ENCODE data around the gene CD207. TPM values are rescaled to one million over a fixed set of nuclear protein-coding genes. Genes with fewer than 3 reads are reported as not detected.
"Not testable (repeated sequence)": the region's sequence is repeated elsewhere in the genome, so short reads cannot be mapped to it uniquely, and the experiment has no call there.

The CD207 gene
- total RNA-seq, 1 experiment from 2014 or later = not detected

- no peaks in the 10 kb centered on the region for H3K4me1 Mint-ChIP-seq (ENCODE audit: insufficient read depth, unreplicated experiment)
Observed at GRCh38 chr2:70799706-70800105, 35.9 kb downstream of the CD207 start.

GRCh38 chr2:70797996-70798395, 37.6 kb downstream of the CD207 start:
- H3K9me3 Mint-ChIP-seq (ENCODE audit: unreplicated experiment); BruUV-seq (replicated peaks); H3K27ac Mint-ChIP-seq (ENCODE audit: low read depth, unreplicated experiment); H3K4me1 Mint-ChIP-seq (ENCODE audit: insufficient read depth, unreplicated experiment); POLR2A ChIA-PET; H3K36me3 Mint-ChIP-seq (ENCODE audit: insufficient read depth, unreplicated experiment); intact Hi-C loops (cut with micrococcal nuclease); DNase-seq (ENCODE audit: unreplicated experiment); H3K4me3 Mint-ChIP-seq (ENCODE audit: unreplicated experiment): not testable (repeated sequence)
- peaks cover 50% of the 10 kb centered on the region for H3K27me3 Mint-ChIP-seq (ENCODE audit: insufficient read depth, unreplicated experiment)
- CTCF ChIA-PET = interaction anchor here (0.5 to 1.2 kb wide), 4 partner anchors 9 to 163 kb away, joined by 3 to 7 read pairs (median 4); no protein-coding TSS in a partner anchor

More at GRCh38 chr2:70799706-70800105, 35.9 kb downstream of the CD207 start:
- no peaks in the 10 kb centered on the region for H3K36me3 Mint-ChIP-seq (ENCODE audit: insufficient read depth, unreplicated experiment)
- POLR2A ChIA-PET = no interaction called here
- DNase-seq (ENCODE audit: unreplicated experiment) = no peak
- H3K4me3 Mint-ChIP-seq (ENCODE audit: unreplicated experiment) = no peak overlapping the region
- H3K27ac Mint-ChIP-seq (ENCODE audit: low read depth, unreplicated experiment) = no peak overlapping the region
- CTCF ChIA-PET = interaction anchor here (1.0 kb wide), 1 partner anchor 477 kb away, joined by 3 read pairs; no protein-coding TSS in a partner anchor
- BruUV-seq (replicated peaks) = no TSS peak
- intact Hi-C loops (cut with micrococcal nuclease) = no loop called here
- peaks cover 10% of the 10 kb centered on the region for H3K9me3 Mint-ChIP-seq (ENCODE audit: unreplicated experiment)
- no peak for TF ChIP-seq CTCF (IDR thresholded peaks at IDR 0.05; ENCODE audit: unreplicated experiment)
- peaks cover 34% of the 10 kb centered on the region for H3K27me3 Mint-ChIP-seq (ENCODE audit: insufficient read depth, unreplicated experiment)

GRCh38 chr2:70797506-70797905, 38.1 kb downstream of the CD207 start:
- intact Hi-C loops (cut with micrococcal nuclease) = no loop called here
- H3K9me3 Mint-ChIP-seq (ENCODE audit: unreplicated experiment) = peaks cover 10% of the 10 kb centered on the region
- H3K4me3 Mint-ChIP-seq (ENCODE audit: unreplicated experiment) = no peak overlapping the region
- BruUV-seq (replicated peaks) = no TSS peak
- H3K36me3 Mint-ChIP-seq (ENCODE audit: insufficient read depth, unreplicated experiment) = no peaks in the 10 kb centered on the region
- POLR2A ChIA-PET = no interaction called here
- no peak for TF ChIP-seq CTCF (IDR thresholded peaks at IDR 0.05; ENCODE audit: unreplicated experiment)
- DNase-seq (ENCODE audit: unreplicated experiment) = no peak
- H3K4me1 Mint-ChIP-seq (ENCODE audit: insufficient read depth, unreplicated experiment) = no peaks in the 10 kb centered on the region
- peaks cover 50% of the 10 kb centered on the region for H3K27me3 Mint-ChIP-seq (ENCODE audit: insufficient read depth, unreplicated experiment)
- CTCF ChIA-PET = interaction anchor here (0.5 to 0.8 kb wide), 3 partner anchors 13 to 164 kb away, joined by 3 to 5 read pairs (median 3); no protein-coding TSS in a partner anchor
- H3K27ac Mint-ChIP-seq (ENCODE audit: low read depth, unreplicated experiment) = no peak overlapping the region

GRCh38 chr2:70796262-70796661, 39.4 kb downstream of the CD207 start:
- no peak for DNase-seq (ENCODE audit: unreplicated experiment)
- no peaks in the 10 kb centered on the region for H3K36me3 Mint-ChIP-seq (ENCODE audit: insufficient read depth, unreplicated experiment)
- peaks cover 10% of the 10 kb centered on the region for H3K9me3 Mint-ChIP-seq (ENCODE audit: unreplicated experiment)
- no peak overlapping the region for H3K4me3 Mint-ChIP-seq (ENCODE audit: unreplicated experiment)
- POLR2A ChIA-PET = interaction anchor here (0.7 kb wide), 1 partner anchor 1458 kb away, joined by 3 read pairs; no protein-coding TSS in a partner anchor
- BruUV-seq (replicated peaks) = no TSS peak
- CTCF ChIA-PET = interaction anchor here (0.7 kb wide), 1 partner anchor 28 kb away, joined by 3 read pairs; no protein-coding TSS in a partner anchor
- H3K27ac Mint-ChIP-seq (ENCODE audit: low read depth, unreplicated experiment) = no peak overlapping the region
- H3K4me1 Mint-ChIP-seq (ENCODE audit: insufficient read depth, unreplicated experiment) = no peaks in the 10 kb centered on the region
- no peak for TF ChIP-seq CTCF (IDR thresholded peaks at IDR 0.05; ENCODE audit: unreplicated experiment)
- intact Hi-C loops (cut with micrococcal nuclease) = no loop called here
- peaks cover 55% of the 10 kb centered on the region for H3K27me3 Mint-ChIP-seq (ENCODE audit: insufficient read depth, unreplicated experiment)

Measured in MCF 10A (cell line).